CD4-positive, CD25-positive, alpha-beta regulatory T cell (primary cell): ENCODE results near the gene RAMP2. TPM values are rescaled to one million over a fixed set of nuclear protein-coding genes. Genes with fewer than 3 reads are reported as not detected.

Experiments used
- ATAC-seq, 2 donors: fragments of 150-1000 bp; cut with Tn5 transposase; one replicate each; pipeline ENCODE4 v1.10.0; 2021; ENCODE audit warnings: low read depth in 2 of 2, moderate number of reproducible peaks in 2 of 2, moderate library complexity in 1 of 2
- DNase-seq, 3 donors: peaks; one replicate each; pipeline versions ENCODE4 v3.0.0 to v3.0.0-alpha.2; 2012 to 2022; ENCODE audit warnings: mixed read lengths in 1 of 3
- H3K27ac ChIP-seq: one replicate; pipeline ENCODE4 v1.7.0; 2013; ENCODE audit warnings: mild to moderate bottlenecking, low read length; ENCODE audit not compliant: insufficient read depth, poor library complexity, severe bottlenecking
- H3K27me3 ChIP-seq: one replicate; pipeline ENCODE4 v1.7.0; 2013; ENCODE audit warnings: low read length; ENCODE audit not compliant: control insufficient read depth, insufficient read depth
- H3K36me3 ChIP-seq: one replicate; pipeline ENCODE4 v1.7.0; 2013; ENCODE audit warnings: mild to moderate bottlenecking, low read length, moderate library complexity; ENCODE audit not compliant: control insufficient read depth, insufficient read depth
- H3K4me1 ChIP-seq: 2 replicates; pipeline ENCODE4 v1.7.0; 2013; ENCODE audit warnings: mild to moderate bottlenecking, low read length; ENCODE audit not compliant: insufficient read depth, control insufficient read depth, poor library complexity, severe bottlenecking
- H3K4me3 ChIP-seq: one replicate; pipeline ENCODE4 v1.7.0; 2013; ENCODE audit warnings: low read depth, mild to moderate bottlenecking, low read length, moderate library complexity
- H3K9me3 ChIP-seq, 2 experiments: 1 replicate in 1 of 2; 2 replicates in 1 of 2; pipeline ENCODE4 v1.7.0; 2013; ENCODE audit warnings: low read length in 2 of 2, mild to moderate bottlenecking in 1 of 2, moderate library complexity in 1 of 2; ENCODE audit not compliant: control insufficient read depth in 2 of 2
- H3K27ac Mint-ChIP-seq, 3 donors: one replicate each; pipeline ENCODE4 v1.8.0; 2020 to 2022; ENCODE audit warnings: mild to moderate bottlenecking in 3 of 3, mixed read lengths in 3 of 3, moderate library complexity in 2 of 3
- H3K27me3 Mint-ChIP-seq: one replicate; pipeline ENCODE4 v1.8.0; 2022; ENCODE audit warnings: mild to moderate bottlenecking, mixed read lengths
- H3K36me3 Mint-ChIP-seq: one replicate; pipeline ENCODE4 v1.8.0; 2020; ENCODE audit warnings: mixed read lengths
- H3K4me1 Mint-ChIP-seq, 4 donors: one replicate each; pipeline ENCODE4 v1.8.0; 2020 to 2022; ENCODE audit warnings: mixed read lengths in 4 of 4, mild to moderate bottlenecking in 1 of 4
- H3K4me3 Mint-ChIP-seq, 4 donors: one replicate each; pipeline ENCODE4 v1.8.0; 2020 to 2022; ENCODE audit warnings: mild to moderate bottlenecking in 4 of 4, mixed read lengths in 4 of 4, moderate library complexity in 3 of 4
- H3K9me3 Mint-ChIP-seq, 7 donors: one replicate each; pipeline ENCODE4 v1.8.0; 2020 to 2022; ENCODE audit warnings: mixed read lengths in 7 of 7, mild to moderate bottlenecking in 3 of 7, moderate library complexity in 2 of 7
- polyA plus RNA-seq, 4 donors: library from polyadenylated mRNA; unstranded; fragments of 300-500 nt; fragmentation: Illumina TruSeq; gene quantifications; one replicate each; pipeline ENCODE4 v1.2.3, GENCODE V29; 2021
- total RNA-seq: library from RNA; stranded (reverse); gene quantifications from one replicate; pipeline ENCODE4 v1.2.3, GENCODE V29; 2022

The RAMP2 gene
- total and polyA plus RNA-seq, 5 donors from 2014 or later = not detected

DNA sequence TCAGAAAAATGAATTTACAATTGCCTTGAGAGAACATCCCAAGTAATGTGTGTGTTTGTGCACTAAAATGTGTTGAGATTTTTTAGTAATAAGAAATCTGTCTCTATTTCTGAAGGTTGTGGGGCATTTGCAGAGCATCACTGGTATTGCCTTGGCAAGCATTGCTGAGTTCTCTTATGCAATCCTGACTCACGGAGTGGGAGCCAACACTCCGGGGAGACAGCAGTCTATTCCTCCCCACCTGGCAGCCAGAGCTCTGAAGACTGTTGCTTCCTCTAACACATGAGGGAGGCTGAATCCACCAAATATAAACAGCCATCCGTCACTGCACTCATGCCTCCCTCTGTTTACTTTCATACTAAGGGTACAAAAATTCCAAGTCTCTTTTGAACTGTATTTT lies 48.2 kb downstream of the RAMP2 start:
- peaks cover 27% of the 10 kb centered on the region for H3K36me3 Mint-ChIP-seq
- ATAC-seq (no peak), DNase-seq (no peak)
- peaks cover 41% of the 10 kb centered on the region for H3K36me3 ChIP-seq
- H3K4me3 Mint-ChIP-seq = no peak overlapping the region
- H3K9me3 Mint-ChIP-seq = no peaks in the 10 kb centered on the region
- no peaks in the 10 kb centered on the region for H3K27me3 ChIP-seq
- no peaks in the 10 kb centered on the region for H3K4me1 ChIP-seq
- H3K4me3 ChIP-seq = no peak overlapping the region
- H3K27ac Mint-ChIP-seq = no peak overlapping the region
- no peaks in the 10 kb centered on the region for H3K27me3 Mint-ChIP-seq
- H3K9me3 ChIP-seq = no peaks in the 10 kb centered on the region
- H3K4me1 Mint-ChIP-seq = peaks cover 0 to 4% (median 3%) of the 10 kb centered on the region in 4 donors
- no peak overlapping the region for H3K27ac ChIP-seq

Other genes starting within 250 kb of the RAMP2 start
- 11.8 TPM for gene NAGLU, start 225.0 kb upstream of the RAMP2 start, total RNA-seq
- gene NAGLU, start 225.0 kb upstream of the RAMP2 start, polyA plus RNA-seq = 10 to 100 TPM in 3 of 4 donors, 1 to 10 TPM in 1; 9.2 to 17.2 (median 12.0) TPM
- 0.91 TPM for gene HSD17B1, start 208.3 kb upstream of the RAMP2 start, total RNA-seq
- under 1 TPM; 0.30 to 0.64 (median 0.61) TPM for gene HSD17B1, start 208.3 kb upstream of the RAMP2 start, polyA plus RNA-seq
- 45.0 TPM for gene COASY, start 199.1 kb upstream of the RAMP2 start, total RNA-seq
- gene COASY, start 199.1 kb upstream of the RAMP2 start, polyA plus RNA-seq = 10 to 100 TPM; 41.6 to 56.1 (median 51.8) TPM
- 40.8 TPM for gene MLX, start 194.1 kb upstream of the RAMP2 start, total RNA-seq
- 10 to 100 TPM; 44.0 to 55.4 (median 49.5) TPM for gene MLX, start 194.1 kb upstream of the RAMP2 start, polyA plus RNA-seq
- gene PSMC3IP, start 183.5 kb upstream of the RAMP2 start, total RNA-seq = 2.5 TPM
- gene PSMC3IP, start 183.5 kb upstream of the RAMP2 start, polyA plus RNA-seq = under 1 TPM in 3 of 4 donors, not detected in 1; 0.25 to 0.71 (median 0.39) TPM
- gene RETREG3, start 151.9 kb upstream of the RAMP2 start, total RNA-seq = 116 TPM
- gene RETREG3, start 151.9 kb upstream of the RAMP2 start, polyA plus RNA-seq = 100 to 1,000 TPM; 201 to 243 (median 218) TPM
- gene TUBG1, start 151.5 kb upstream of the RAMP2 start, total RNA-seq = 8.2 TPM
- gene TUBG1, start 151.5 kb upstream of the RAMP2 start, polyA plus RNA-seq = 10 to 100 TPM in 2 of 4 donors, 1 to 10 TPM in 2; 7.2 to 13.5 (median 10.1) TPM
- 13.7 TPM for gene TUBG2, start 101.9 kb upstream of the RAMP2 start, total RNA-seq
- 1 to 10 TPM; 2.8 to 4.0 (median 3.8) TPM for gene TUBG2, start 101.9 kb upstream of the RAMP2 start, polyA plus RNA-seq
- 4.8 TPM for gene PLEKHH3, start 84.2 kb upstream of the RAMP2 start, total RNA-seq
- gene PLEKHH3, start 84.2 kb upstream of the RAMP2 start, polyA plus RNA-seq = 1 to 10 TPM in 1 of 4 donors, under 1 TPM in 3; 0.38 to 1.1 (median 0.66) TPM
- gene CCR10, start 79.4 kb upstream of the RAMP2 start, total RNA-seq = 20.6 TPM
- gene CCR10, start 79.4 kb upstream of the RAMP2 start, polyA plus RNA-seq = 100 to 1,000 TPM in 1 of 4 donors, 10 to 100 TPM in 3; 45.2 to 133 (median 63.9) TPM
- 54.9 TPM for gene CNTNAP1, start 78.7 kb upstream of the RAMP2 start, total RNA-seq
- 1 to 10 TPM in 3 of 4 donors, under 1 TPM in 1; 0.94 to 1.7 (median 1.4) TPM for gene CNTNAP1, start 78.7 kb upstream of the RAMP2 start, polyA plus RNA-seq
- gene EZH1, start 16.2 kb upstream of the RAMP2 start, total RNA-seq = 123 TPM
- gene EZH1, start 16.2 kb upstream of the RAMP2 start, polyA plus RNA-seq = 10 to 100 TPM; 38.7 to 57.9 (median 49.5) TPM
- gene VPS25, start 12.2 kb downstream of the RAMP2 start, total RNA-seq = 29.4 TPM
- gene VPS25, start 12.2 kb downstream of the RAMP2 start, polyA plus RNA-seq = 10 to 100 TPM; 62.8 to 73.3 (median 71.4) TPM
- gene WNK4, start 19.4 kb downstream of the RAMP2 start, total RNA-seq = not detected
- gene WNK4, start 19.4 kb downstream of the RAMP2 start, polyA plus RNA-seq = under 1 TPM in 1 of 4 donors, not detected in 3; 0.09 TPM
- gene COA3, start 37.5 kb downstream of the RAMP2 start, total RNA-seq = 12.8 TPM
- gene COA3, start 37.5 kb downstream of the RAMP2 start, polyA plus RNA-seq = 100 to 1,000 TPM; 147 to 162 (median 156) TPM
- gene CNTD1, start 37.6 kb downstream of the RAMP2 start, total RNA-seq = not detected
- gene CNTD1, start 37.6 kb downstream of the RAMP2 start, polyA plus RNA-seq = under 1 TPM; 0.15 to 0.42 (median 0.28) TPM
- gene BECN1, start 63.1 kb downstream of the RAMP2 start, total RNA-seq = 153 TPM
- gene BECN1, start 63.1 kb downstream of the RAMP2 start, polyA plus RNA-seq = 100 to 1,000 TPM; 138 to 180 (median 160) TPM
- gene PSME3, start 72.2 kb downstream of the RAMP2 start, total RNA-seq = 66.7 TPM
- gene PSME3, start 72.2 kb downstream of the RAMP2 start, polyA plus RNA-seq = 100 to 1,000 TPM; 114 to 129 (median 127) TPM
- gene AOC2, start 83.4 kb downstream of the RAMP2 start, total RNA-seq = 2.3 TPM
- gene AOC2, start 83.4 kb downstream of the RAMP2 start, polyA plus RNA-seq = under 1 TPM in 1 of 4 donors, not detected in 3; 0.17 TPM
- gene AOC3, start 90.0 kb downstream of the RAMP2 start, total RNA-seq = 0.49 TPM
- not detected for gene AOC3, start 90.0 kb downstream of the RAMP2 start, polyA plus RNA-seq
- gene G6PC1, start 139.6 kb downstream of the RAMP2 start, total RNA-seq = not detected
- not detected for gene G6PC1, start 139.6 kb downstream of the RAMP2 start, polyA plus RNA-seq
- gene AARSD1, start 203.2 kb downstream of the RAMP2 start, total RNA-seq = 48.5 TPM
- gene AARSD1, start 203.2 kb downstream of the RAMP2 start, polyA plus RNA-seq = 10 to 100 TPM; 23.2 to 39.2 (median 28.9) TPM
- 1.5 TPM for gene PTGES3L, start 218.9 kb downstream of the RAMP2 start, total RNA-seq
- gene PTGES3L, start 218.9 kb downstream of the RAMP2 start, polyA plus RNA-seq = not detected
- gene RUNDC1, start 219.3 kb downstream of the RAMP2 start, total RNA-seq = 14.9 TPM
- 10 to 100 TPM; 10.6 to 15.2 (median 13.2) TPM for gene RUNDC1, start 219.3 kb downstream of the RAMP2 start, polyA plus RNA-seq
- 881 TPM for gene RPL27, start 237.2 kb downstream of the RAMP2 start, total RNA-seq
- gene RPL27, start 237.2 kb downstream of the RAMP2 start, polyA plus RNA-seq = 1,000 to 10,000 TPM; 1,558 to 2,241 (median 2,024) TPM
- gene IFI35, start 245.6 kb downstream of the RAMP2 start, total RNA-seq = 38.3 TPM
- gene IFI35, start 245.6 kb downstream of the RAMP2 start, polyA plus RNA-seq = 10 to 100 TPM; 62.9 to 87.6 (median 71.8) TPM